ENCODE measurements around the gene RAET1E.

GRCh38 chr6:149899486-149899885 lies 1.6 kb upstream of the RAET1E start:
- TF ChIP-seq SP1 (CRISPR knock-in tag; IDR thresholded peaks at IDR 0.05) = no peak
- no peak for TF ChIP-seq MEF2A (IDR thresholded peaks at IDR 0.05; ENCODE audit: control insufficient read depth, low read depth, low read length)
- TF ChIP-seq TAF15 (IDR thresholded peaks at IDR 0.05; ENCODE audit: low read depth, low read length) = no peak

All from K562 (cell line).